OCI-LY3 (cell line): ENCODE data around the gene SPSB3.

Source experiments
- EZH2phosphoT487 ChIP-seq: fragments of 200-600 bp; shearing (Covaris generic); IDR thresholded peaks from 2 replicates; pipeline ENCODE4 v1.6.1; 2018; ENCODE audit warnings: antibody characterized with exemption, mixed run types, low read depth
- TF ChIP-seq, protein P1 (sequence below): fragments of 200-600, 300-600 bp; sonication (generic); IDR thresholded peaks from 2 replicates; pipeline ENCODE4 v1.5.1; 2014; ENCODE audit warnings: antibody characterized with exemption, low read length, low read depth

DNA sequence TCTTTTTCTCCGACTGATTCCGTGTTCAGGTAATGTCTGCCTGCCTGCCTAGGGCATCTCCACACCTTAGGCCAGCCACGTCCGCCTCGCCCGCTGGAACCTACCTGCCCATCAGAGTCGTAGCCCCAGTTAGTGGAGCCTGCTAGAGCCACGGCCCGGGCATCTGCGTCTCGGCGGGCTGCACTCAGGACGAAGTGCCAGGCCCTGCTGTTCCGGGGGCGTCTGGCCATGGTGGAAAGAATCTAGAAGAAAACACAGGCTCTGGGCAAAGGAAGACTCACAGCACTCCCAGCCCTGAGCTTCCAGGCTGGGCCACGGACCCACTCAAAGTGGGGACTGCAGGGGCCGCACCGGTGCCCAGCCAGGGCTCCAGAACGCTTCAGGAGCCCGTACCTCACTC lies 1.1 kb downstream of the SPSB3 start:
- TF ChIP-seq, protein P1, sequence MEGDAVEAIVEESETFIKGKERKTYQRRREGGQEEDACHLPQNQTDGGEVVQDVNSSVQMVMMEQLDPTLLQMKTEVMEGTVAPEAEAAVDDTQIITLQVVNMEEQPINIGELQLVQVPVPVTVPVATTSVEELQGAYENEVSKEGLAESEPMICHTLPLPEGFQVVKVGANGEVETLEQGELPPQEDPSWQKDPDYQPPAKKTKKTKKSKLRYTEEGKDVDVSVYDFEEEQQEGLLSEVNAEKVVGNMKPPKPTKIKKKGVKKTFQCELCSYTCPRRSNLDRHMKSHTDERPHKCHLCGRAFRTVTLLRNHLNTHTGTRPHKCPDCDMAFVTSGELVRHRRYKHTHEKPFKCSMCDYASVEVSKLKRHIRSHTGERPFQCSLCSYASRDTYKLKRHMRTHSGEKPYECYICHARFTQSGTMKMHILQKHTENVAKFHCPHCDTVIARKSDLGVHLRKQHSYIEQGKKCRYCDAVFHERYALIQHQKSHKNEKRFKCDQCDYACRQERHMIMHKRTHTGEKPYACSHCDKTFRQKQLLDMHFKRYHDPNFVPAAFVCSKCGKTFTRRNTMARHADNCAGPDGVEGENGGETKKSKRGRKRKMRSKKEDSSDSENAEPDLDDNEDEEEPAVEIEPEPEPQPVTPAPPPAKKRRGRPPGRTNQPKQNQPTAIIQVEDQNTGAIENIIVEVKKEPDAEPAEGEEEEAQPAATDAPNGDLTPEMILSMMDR: no peak
- no peak for TF ChIP-seq EZH2phosphoT487
